Measurements from ENCODE around the gene ANGPTL4.

DNA sequence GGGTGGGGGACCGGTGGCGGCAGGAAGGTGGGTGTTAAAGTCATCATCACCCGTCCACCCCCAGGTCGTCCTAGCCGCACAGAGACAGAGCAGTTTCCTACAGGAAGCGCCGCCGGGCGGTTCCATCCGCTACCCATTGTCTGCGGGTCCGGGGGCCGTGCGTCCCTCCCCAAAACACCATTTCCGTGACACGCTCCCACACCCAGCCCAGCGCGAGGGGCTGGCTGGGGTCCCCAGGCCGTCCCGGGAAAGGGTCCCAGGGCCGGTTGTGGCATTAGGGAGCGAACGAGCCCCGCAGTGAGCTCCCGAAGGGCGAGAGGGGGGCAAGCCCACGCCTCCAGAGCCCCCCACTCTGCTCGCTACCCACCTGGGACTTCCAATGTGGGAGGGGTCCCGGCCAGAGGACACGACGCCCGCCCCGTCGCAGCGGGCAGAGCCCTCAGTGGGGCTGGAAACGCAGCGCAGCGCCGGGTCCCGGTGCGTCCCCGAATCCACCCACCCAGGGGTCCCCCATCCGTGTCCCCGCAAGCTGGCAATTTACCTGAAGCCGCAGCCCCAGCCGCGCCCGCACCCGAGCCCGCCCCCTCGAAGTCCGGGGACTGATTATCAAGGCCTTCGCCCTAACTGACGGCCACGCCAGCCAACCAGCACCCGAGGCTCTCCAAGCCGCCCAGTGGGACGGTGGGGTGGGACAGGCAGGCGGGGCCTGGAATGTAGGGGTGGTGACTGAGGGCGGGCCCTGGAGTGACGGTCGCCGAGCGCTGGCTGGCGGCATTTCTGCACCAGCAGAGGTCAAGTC is 21.1 kb upstream of the ANGPTL4 start, which contains the start of gene KANK3:
- TF ChIP-seq, protein P1, sequence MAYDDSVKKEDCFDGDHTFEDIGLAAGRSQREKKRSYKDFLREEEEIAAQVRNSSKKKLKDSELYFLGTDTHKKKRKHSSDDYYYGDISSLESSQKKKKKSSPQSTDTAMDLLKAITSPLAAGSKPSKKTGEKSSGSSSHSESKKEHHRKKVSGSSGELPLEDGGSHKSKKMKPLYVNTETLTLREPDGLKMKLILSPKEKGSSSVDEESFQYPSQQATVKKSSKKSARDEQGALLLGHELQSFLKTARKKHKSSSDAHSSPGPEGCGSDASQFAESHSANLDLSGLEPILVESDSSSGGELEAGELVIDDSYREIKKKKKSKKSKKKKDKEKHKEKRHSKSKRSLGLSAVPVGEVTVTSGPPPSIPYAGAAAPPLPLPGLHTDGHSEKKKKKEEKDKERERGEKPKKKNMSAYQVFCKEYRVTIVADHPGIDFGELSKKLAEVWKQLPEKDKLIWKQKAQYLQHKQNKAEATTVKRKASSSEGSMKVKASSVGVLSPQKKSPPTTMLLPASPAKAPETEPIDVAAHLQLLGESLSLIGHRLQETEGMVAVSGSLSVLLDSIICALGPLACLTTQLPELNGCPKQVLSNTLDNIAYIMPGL (CRISPR knock-in tag; IDR thresholded peaks at IDR 0.05; ENCODE audit: borderline replicate concordance) = no peak
- TF ChIP-seq, protein P2, sequence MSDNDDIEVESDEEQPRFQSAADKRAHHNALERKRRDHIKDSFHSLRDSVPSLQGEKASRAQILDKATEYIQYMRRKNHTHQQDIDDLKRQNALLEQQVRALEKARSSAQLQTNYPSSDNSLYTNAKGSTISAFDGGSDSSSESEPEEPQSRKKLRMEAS (IDR thresholded peaks at IDR 0.05) = no peak; the same call in 1 of the 2 replicates
- TF ChIP-seq, protein P3, sequence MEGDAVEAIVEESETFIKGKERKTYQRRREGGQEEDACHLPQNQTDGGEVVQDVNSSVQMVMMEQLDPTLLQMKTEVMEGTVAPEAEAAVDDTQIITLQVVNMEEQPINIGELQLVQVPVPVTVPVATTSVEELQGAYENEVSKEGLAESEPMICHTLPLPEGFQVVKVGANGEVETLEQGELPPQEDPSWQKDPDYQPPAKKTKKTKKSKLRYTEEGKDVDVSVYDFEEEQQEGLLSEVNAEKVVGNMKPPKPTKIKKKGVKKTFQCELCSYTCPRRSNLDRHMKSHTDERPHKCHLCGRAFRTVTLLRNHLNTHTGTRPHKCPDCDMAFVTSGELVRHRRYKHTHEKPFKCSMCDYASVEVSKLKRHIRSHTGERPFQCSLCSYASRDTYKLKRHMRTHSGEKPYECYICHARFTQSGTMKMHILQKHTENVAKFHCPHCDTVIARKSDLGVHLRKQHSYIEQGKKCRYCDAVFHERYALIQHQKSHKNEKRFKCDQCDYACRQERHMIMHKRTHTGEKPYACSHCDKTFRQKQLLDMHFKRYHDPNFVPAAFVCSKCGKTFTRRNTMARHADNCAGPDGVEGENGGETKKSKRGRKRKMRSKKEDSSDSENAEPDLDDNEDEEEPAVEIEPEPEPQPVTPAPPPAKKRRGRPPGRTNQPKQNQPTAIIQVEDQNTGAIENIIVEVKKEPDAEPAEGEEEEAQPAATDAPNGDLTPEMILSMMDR (IDR thresholded peaks at IDR 0.05) = no peak
- TF ChIP-seq CHD2 (IDR thresholded peaks at IDR 0.05; ENCODE audit: low read length, partially characterized antibody) (no peak), E2F6 (IDR thresholded peaks at IDR 0.05; ENCODE audit: borderline replicate concordance, low read depth) (no peak), ESRRA (IDR thresholded peaks at IDR 0.05; ENCODE audit: borderline replicate concordance, low read length) (no peak), MAZ (IDR thresholded peaks at IDR 0.05; ENCODE audit: borderline replicate concordance, low read depth, low read length) (no peak), MAFK (IDR thresholded peaks at IDR 0.05; ENCODE audit: partially characterized antibody) (no peak), USF2 (IDR thresholded peaks at IDR 0.05) (no peak)

All from A549 (cell line).